DMS153 treated with DMSO at 0.1 percent for 48 hours (cell line): ENCODE results near the gene SLC6A8.
"Not testable (repeated sequence)": the region's sequence is repeated elsewhere in the genome, so short reads cannot be mapped to it uniquely, and the experiment has no call there.

Experiments used
- DNase-seq: peaks from one replicate; lab custom pipeline; 2025; ENCODE audit not compliant: unreplicated experiment; lab: John Stamatoyannopoulos, UW

Gene SLC6A8

GRCh38 chrX:153745067-153745433 lies 57.3 kb downstream of the SLC6A8 start:
- not testable (repeated sequence) for DNase-seq
